ENCODE results near the gene SUSD5.
"Not testable (repeated sequence)": the region's sequence is repeated elsewhere in the genome, so short reads cannot be mapped to it uniquely, and the experiment has no call there.

The SUSD5 gene

DNA sequence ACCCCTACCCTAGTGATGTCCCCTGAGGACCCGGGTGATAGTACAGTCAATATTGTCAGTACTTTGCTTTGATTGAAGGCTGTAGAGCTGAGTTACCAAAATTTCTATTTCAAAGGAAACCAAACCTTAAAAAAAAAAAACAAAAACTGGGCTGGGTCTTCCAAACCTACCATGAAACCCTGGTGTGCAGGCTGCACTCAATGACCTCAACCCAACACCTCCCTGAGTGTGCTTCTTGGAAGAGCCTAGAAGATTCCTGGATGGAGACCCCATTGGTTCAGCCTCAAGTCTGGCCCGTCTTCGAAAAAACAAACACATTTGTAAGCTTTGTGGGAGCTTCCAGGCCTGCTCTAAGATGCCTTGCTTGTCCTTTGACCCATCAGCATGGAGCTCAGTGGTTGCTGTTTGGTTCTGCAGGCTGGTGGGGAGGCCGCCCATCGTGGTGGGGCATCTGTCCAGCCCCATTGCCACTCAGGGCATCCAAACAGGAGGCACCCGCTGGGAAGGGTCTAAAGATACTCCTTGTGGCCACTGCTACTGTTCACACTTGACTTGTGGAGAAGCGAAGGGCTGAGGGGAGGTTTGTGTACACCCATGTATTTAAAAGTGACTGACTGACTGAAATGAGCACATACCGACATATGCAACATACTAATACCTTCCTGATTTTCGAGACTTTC, 72.6 kb downstream of the SUSD5 start:
- DNase-seq (ENCODE audit: low read depth): no peak
- TF ChIP-seq, protein P1, sequence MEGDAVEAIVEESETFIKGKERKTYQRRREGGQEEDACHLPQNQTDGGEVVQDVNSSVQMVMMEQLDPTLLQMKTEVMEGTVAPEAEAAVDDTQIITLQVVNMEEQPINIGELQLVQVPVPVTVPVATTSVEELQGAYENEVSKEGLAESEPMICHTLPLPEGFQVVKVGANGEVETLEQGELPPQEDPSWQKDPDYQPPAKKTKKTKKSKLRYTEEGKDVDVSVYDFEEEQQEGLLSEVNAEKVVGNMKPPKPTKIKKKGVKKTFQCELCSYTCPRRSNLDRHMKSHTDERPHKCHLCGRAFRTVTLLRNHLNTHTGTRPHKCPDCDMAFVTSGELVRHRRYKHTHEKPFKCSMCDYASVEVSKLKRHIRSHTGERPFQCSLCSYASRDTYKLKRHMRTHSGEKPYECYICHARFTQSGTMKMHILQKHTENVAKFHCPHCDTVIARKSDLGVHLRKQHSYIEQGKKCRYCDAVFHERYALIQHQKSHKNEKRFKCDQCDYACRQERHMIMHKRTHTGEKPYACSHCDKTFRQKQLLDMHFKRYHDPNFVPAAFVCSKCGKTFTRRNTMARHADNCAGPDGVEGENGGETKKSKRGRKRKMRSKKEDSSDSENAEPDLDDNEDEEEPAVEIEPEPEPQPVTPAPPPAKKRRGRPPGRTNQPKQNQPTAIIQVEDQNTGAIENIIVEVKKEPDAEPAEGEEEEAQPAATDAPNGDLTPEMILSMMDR (IDR thresholded peaks at IDR 0.05; ENCODE audit: low read depth, low read length, missing control alignments): no peak

DNA sequence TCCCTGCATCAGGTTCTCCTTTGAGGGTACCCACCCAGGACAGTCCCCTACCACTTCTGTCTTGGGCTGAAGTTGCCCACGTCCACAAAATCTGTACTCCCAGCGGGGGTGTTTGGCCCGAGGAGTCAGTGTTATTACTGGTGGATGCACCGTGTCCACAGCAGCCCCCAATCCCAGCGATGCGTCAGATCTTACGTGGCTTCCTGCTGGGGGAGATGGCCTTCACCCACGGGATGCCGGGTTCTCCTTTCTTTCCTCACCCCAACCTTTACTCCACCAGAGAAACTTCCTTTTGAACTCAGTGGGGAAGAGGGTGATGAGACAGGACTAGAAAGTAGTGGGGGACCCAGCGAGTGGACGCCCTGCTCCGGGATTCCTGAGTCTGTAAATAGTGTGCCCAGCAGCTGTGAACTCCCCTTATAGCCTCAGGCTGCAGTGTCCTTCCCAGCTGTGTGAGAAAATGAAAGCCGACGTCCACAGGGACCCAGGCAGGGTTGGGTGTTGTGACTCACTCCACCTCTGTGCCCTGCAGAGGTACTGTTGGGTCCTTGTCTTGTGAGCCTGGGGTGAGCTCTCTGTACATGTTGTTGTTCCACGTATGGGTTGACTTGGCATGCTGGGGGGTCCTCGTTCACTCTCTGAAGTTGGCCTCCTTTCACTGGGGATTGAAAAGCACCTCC, 73.2 kb downstream of the SUSD5 start:
- TF ChIP-seq, protein P1 (IDR thresholded peaks at IDR 0.05; ENCODE audit: low read depth, low read length, missing control alignments): no peak
- H3K4me3 ChIP-seq (ENCODE audit: low read depth, low read length): no peak overlapping the region
- DNase-seq (ENCODE audit: low read depth): no peak

More for the DNA sequence above, 72.6 kb downstream of the SUSD5 start:
- no peak overlapping the region for H3K4me3 ChIP-seq (ENCODE audit: low read depth, low read length)

DNA sequence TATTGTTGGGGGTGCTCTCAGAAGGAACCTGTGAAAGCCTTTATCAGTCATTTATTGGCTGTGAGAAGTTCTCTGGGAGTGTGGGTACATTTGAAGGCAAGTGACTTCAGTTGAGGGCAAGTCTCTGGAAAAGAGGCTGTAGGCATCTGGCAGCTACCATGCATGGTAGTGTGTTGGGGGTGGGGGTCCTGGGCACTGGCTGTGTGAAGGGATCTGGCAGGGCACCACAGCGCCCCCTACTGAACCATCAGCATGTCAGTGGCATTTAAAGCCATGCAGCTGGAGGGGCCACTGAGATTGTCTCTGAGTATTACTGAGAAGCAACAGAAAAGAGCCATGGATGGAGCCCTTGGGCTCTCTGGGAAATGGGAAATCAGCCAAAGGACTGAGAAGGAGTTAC, 74.2 kb downstream of the SUSD5 start:
- no peak overlapping the region for H3K4me3 ChIP-seq (ENCODE audit: low read depth, low read length)
- DNase-seq (ENCODE audit: low read depth): no peak

DNA sequence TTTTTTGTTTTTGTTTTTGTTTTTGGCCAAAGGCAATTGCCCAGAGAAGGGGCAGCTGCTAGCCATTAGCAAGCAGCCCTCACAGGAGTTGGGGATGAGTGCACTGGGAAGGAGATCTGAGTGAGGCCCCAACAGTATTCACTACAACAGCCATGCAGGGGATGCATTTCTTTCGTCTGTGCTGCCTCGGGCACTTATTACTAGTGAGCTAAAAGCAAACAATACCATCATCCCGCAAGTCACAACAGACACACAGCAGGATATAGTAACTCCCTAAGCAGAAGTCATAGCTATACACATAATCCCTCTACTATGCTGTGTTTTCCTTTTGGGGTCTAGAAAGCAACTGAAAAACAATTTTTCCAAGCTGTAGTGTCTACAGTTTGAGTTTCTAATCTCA, 77.6 kb downstream of the SUSD5 start:
- H3K4me3 ChIP-seq (ENCODE audit: low read depth, low read length): no peak overlapping the region
- TF ChIP-seq, protein P1 (IDR thresholded peaks at IDR 0.05; ENCODE audit: low read depth, low read length, missing control alignments): no peak
- DNase-seq (ENCODE audit: low read depth): no peak

More for the DNA sequence above, 74.2 kb downstream of the SUSD5 start:
- TF ChIP-seq, protein P1 (IDR thresholded peaks at IDR 0.05; ENCODE audit: low read depth, low read length, missing control alignments): peak; percentile 70

DNA sequence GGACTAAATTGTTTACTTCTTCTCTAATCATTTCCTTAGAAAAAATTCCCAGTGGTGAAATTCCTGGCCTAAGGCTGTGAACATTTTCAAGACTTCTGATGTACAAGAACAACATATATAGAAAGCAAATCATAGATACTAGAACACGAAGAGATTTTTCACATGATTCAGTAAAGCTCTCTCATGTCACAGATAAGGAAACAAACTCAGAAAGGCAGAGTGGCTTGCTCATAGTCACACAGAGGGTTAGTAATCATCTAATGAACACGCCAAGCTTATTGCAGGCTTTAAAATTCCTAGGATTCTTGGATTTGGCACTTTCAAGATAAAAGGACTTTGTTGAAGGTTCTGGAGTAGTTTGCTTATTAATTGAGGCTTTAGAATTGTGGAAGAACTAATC, 78.6 kb downstream of the SUSD5 start:
- TF ChIP-seq, protein P1 (IDR thresholded peaks at IDR 0.05; ENCODE audit: low read depth, low read length, missing control alignments): no peak
- H3K4me3 ChIP-seq (ENCODE audit: low read depth, low read length): no peak overlapping the region
- DNase-seq (ENCODE audit: low read depth): no peak

DNA sequence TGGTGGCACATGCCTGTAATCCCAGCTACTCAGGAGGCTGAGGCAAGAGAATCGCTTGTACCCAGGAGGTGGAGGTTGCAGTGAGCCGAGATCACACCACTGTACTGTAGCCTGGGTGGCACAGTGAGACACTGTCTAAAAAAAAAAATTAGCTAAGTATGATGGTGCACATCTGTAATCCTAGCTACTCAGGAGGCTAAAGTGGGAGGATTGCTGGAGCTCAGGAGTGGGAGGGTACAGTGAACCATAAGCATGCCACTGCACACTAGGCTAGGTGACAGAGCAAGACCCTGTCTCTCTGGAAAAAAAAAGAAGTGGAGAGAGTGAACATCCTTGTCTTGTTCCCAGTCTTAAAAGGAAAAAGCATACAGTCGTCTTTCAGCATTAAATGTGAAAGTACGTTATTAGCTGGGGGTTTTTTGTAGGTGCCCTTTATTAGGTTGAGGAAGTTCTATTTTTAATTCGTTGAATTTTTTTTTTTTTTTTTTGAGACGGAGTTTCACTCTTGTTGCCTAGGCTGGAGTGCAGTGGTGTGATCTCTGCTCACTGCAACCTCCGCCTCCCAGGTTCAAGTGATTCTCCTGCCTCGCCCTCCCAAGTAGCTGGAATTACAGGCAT, 79.5 kb downstream of the SUSD5 start:
- DNase-seq (ENCODE audit: low read depth); H3K4me3 ChIP-seq (ENCODE audit: low read depth, low read length): not testable (repeated sequence)

DNA sequence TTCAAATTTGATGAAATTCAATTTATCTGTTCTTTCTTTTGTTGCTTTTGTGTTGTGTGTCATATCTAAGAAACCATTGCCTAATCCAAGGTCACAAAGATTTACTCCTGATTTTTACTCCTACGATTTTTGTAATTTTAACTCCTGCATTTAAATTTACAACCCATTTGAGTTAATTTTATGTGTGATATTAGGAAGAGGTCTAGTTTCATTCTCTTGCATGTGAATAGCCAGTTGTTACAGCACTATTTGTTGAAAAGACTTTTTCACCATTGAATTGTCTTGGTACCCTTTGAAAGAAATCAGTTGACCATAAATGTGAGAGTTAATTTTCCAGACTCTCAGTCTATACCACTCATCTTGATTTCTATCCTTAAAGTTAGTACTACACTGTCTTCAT, 80.9 kb downstream of the SUSD5 start:
- no peak overlapping the region for H3K4me3 ChIP-seq (ENCODE audit: low read depth, low read length)
- TF ChIP-seq, protein P1 (IDR thresholded peaks at IDR 0.05; ENCODE audit: low read depth, low read length, missing control alignments): no peak

More for the DNA sequence above, 80.9 kb downstream of the SUSD5 start:
- DNase-seq (ENCODE audit: low read depth): no peak
